NT2/D1 (cell line): ENCODE results near the gene MAP1LC3B.

Experiments
- DNase-seq: peaks from one replicate; pipeline ENCODE4 v3.0.0-alpha.2; 2011; ENCODE audit warnings: low read depth, low spot score
- H3K27me3 ChIP-seq: 2 replicates; pipeline ENCODE4 v1.6.0; 2011; ENCODE audit warnings: mild to moderate bottlenecking; ENCODE audit not compliant: insufficient read length, insufficient read depth
- H3K36me3 ChIP-seq: 2 replicates; pipeline ENCODE4 v1.6.1; 2011; ENCODE audit warnings: mild to moderate bottlenecking, low read length, mixed read lengths; ENCODE audit not compliant: insufficient read depth, insufficient read length
- H3K4me1 ChIP-seq: 2 replicates; pipeline ENCODE4 v1.5.1; 2011; ENCODE audit not compliant: insufficient read depth, insufficient read length
- H3K4me3 ChIP-seq: 2 replicates; pipeline ENCODE4 v1.5.1; 2011; ENCODE audit warnings: low read depth; ENCODE audit not compliant: insufficient read length
- H3K9ac ChIP-seq: 2 replicates; pipeline ENCODE4 v1.6.0; 2011; ENCODE audit warnings: low read depth; ENCODE audit not compliant: insufficient read length
- H3K9me3 ChIP-seq: 2 replicates; pipeline ENCODE4 v1.5.1; 2011; ENCODE audit warnings: mild to moderate bottlenecking, low read length; ENCODE audit not compliant: insufficient read depth
- SUZ12 ChIP-seq: IDR thresholded peaks from 2 replicates; pipeline ENCODE4 v1.6.1; 2011; ENCODE audit not compliant: insufficient read length, insufficient read depth; ENCODE audit errors: extremely low read depth
- YY1 ChIP-seq: IDR thresholded peaks from 2 replicates; pipeline ENCODE4 v1.6.1; 2011; ENCODE audit not compliant: insufficient read length, insufficient read depth
- ZNF274 ChIP-seq: IDR thresholded peaks from 2 replicates; pipeline ENCODE4 v1.6.1; 2011; ENCODE audit warnings: mild to moderate bottlenecking, low read depth, low read length

The MAP1LC3B gene

GRCh38 chr16:87416826-87417527, 24.8 kb downstream of the MAP1LC3B start:
- Histone ChIP-seq H3K9ac (no peak overlapping the region), H3K4me1 (no peaks in the 10 kb centered on the region), H3K27me3 (no peaks in the 10 kb centered on the region), H3K4me3 (no peak overlapping the region), H3K36me3 (peaks cover 86% of the 10 kb centered on the region), H3K9me3 (no peaks in the 10 kb centered on the region)
- no peak for DNase-seq
- TF ChIP-seq YY1: no peak
- TF ChIP-seq SUZ12: no peak
- TF ChIP-seq ZNF274: no peak

- no peak for DNase-seq
- Histone ChIP-seq H3K4me1 (no peaks in the 10 kb centered on the region), H3K9me3 (no peaks in the 10 kb centered on the region), H3K36me3 (peaks cover 85% of the 10 kb centered on the region), H3K27me3 (no peaks in the 10 kb centered on the region), H3K9ac (no peak overlapping the region), H3K4me3 (no peak overlapping the region)
- TF ChIP-seq YY1 (no peak), ZNF274 (no peak), SUZ12 (no peak)
Measured at GRCh38 chr16:87417528-87417910, 25.4 kb downstream of the MAP1LC3B start.

GRCh38 chr16:87418216-87418615, 26.1 kb downstream of the MAP1LC3B start:
- Histone ChIP-seq H3K9me3 (no peaks in the 10 kb centered on the region), H3K36me3 (peaks cover 85% of the 10 kb centered on the region), H3K4me1 (no peaks in the 10 kb centered on the region), H3K9ac (no peak overlapping the region), H3K27me3 (no peaks in the 10 kb centered on the region), H3K4me3 (no peak overlapping the region)
- DNase-seq: no peak
- no peak for TF ChIP-seq ZNF274
- TF ChIP-seq SUZ12: no peak
- TF ChIP-seq YY1: no peak

GRCh38 chr16:87418644-87419043, 26.5 kb downstream of the MAP1LC3B start:
- H3K4me1 ChIP-seq: no peaks in the 10 kb centered on the region
- peaks cover 85% of the 10 kb centered on the region for H3K36me3 ChIP-seq
- no peak for DNase-seq
- no peak for TF ChIP-seq SUZ12
- no peak for TF ChIP-seq ZNF274
- TF ChIP-seq YY1: no peak
- H3K4me3 ChIP-seq: no peak overlapping the region
- H3K9ac ChIP-seq: no peak overlapping the region
- no peaks in the 10 kb centered on the region for H3K9me3 ChIP-seq
- no peaks in the 10 kb centered on the region for H3K27me3 ChIP-seq

GRCh38 chr16:87420026-87421002, 28.2 kb downstream of the MAP1LC3B start:
- TF ChIP-seq YY1 (no peak), SUZ12 (no peak), ZNF274 (no peak)
- Histone ChIP-seq H3K4me1 (peaks cover 7% of the 10 kb centered on the region), H3K9me3 (no peaks in the 10 kb centered on the region), H3K9ac (no peak overlapping the region), H3K4me3 (no peak overlapping the region), H3K27me3 (no peaks in the 10 kb centered on the region), H3K36me3 (peaks cover 80% of the 10 kb centered on the region)
- no peak for DNase-seq

- no peak overlapping the region for H3K4me3 ChIP-seq
- peak overlapping the region; percentile 18 for H3K9ac ChIP-seq
- DNase-seq: no peak
- peaks cover 11% of the 10 kb centered on the region for H3K4me1 ChIP-seq
- H3K27me3 ChIP-seq: no peaks in the 10 kb centered on the region
- no peaks in the 10 kb centered on the region for H3K9me3 ChIP-seq
- peaks cover 77% of the 10 kb centered on the region for H3K36me3 ChIP-seq
- TF ChIP-seq ZNF274 (no peak), YY1 (no peak), SUZ12 (no peak)
Measured at GRCh38 chr16:87421003-87421912, 29.1 kb downstream of the MAP1LC3B start.
